ENCODE results near the gene SMAD9.

The SMAD9 gene

DNA sequence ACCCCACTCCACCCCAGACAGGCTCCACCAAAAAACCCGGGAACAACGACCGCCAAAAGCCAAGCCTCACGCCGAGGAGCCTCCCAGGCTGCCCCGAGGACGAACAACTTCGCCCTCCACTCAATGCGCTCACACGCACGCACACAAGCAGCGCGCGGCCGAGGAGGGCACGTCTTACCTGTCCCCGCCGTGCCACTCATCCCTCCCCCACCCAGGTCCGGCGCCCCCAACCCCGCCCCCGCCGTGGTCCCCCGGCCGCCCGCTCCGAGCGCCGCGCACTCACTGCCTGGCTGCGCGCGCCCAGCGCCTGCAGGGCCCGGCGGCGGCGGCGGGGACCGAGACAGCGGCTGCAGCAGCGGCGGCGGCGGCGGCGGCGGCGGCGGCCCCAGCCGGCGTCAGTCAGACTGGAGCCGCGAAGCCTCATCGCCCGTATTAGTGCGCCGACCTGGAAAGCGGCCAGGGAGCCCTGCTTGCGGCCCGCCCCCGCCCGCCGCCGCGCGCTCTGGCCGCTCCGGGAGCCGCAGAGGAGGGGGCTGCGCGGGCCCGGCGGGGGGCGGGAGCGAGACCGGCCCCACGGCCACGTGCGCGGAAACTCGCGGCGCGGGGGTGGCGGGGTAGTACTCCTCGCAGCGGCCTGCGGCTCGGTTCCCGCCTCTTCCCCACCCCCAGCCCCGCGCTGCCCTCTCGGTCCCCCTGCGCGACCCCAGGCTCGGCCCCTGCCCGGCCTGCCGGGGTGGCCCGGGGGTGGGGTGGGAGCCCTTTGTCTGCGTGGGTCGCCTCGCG, at the start of gene SMAD9:
Gene SMAD9, minus strand, starts transcription at position 406 of the 783 bp plus-strand sequence. CDS start 40,549 bp downstream, outside the sequence.
- peak; percentile 48 for DNase-seq
- Histone ChIP-seq H3K36me3 (replicated peaks) (no peaks in the 10 kb centered on the region), H3K27me3 (replicated peaks) (no peaks in the 10 kb centered on the region), H3K4me3 (ENCODE audit: low read depth, low read length) (peak within 1 kb of the TSS; percentile 69), H3K27ac (no peak within 1 kb of the TSS)
- in situ Hi-C loops (cut with HindIII; ENCODE audit: low pct_ligation_motif_present, low sequenced_read_pairs), result no loop called here
- TF ChIP-seq CTCF (IDR thresholded peaks at IDR 0.05; ENCODE audit: low read depth, low read length, missing control alignments), result no peak

DNA sequence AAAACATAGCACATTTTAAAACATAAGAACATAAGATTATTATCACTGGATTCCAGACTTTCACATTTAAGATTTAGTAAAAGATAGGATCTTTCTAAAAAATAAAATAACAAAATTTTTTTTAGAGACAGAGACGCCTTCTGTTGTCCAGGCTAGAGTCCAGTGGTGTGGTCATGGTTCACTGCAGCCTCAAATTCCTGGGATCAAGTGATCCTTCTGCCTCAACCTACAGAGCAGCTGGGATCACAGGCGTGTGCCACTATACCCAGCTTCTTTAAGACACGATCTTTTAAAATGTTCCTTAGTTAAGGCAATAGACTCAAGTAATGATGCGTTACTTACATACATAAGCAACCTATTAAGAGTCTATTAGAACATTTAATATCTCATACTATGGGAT, 46.4 kb upstream of the SMAD9 start:
- in situ Hi-C loops (cut with HindIII; ENCODE audit: low pct_ligation_motif_present, low sequenced_read_pairs), result no loop called here
- Histone ChIP-seq H3K36me3 (replicated peaks) (peaks cover 27% of the 10 kb centered on the region), H3K27ac (peak overlapping the region; percentile 56), H3K4me3 (ENCODE audit: low read depth, low read length) (no peak overlapping the region), H3K27me3 (replicated peaks) (no peaks in the 10 kb centered on the region)
- no peak for TF ChIP-seq CTCF (IDR thresholded peaks at IDR 0.05; ENCODE audit: low read depth, low read length, missing control alignments)
- DNase-seq, result no peak

- no peak for TF ChIP-seq CTCF (IDR thresholded peaks at IDR 0.05; ENCODE audit: low read depth, low read length, missing control alignments)
- DNase-seq, result peak; percentile 90
- Histone ChIP-seq H3K27ac (peak overlapping the region; percentile 56), H3K4me3 (ENCODE audit: low read depth, low read length) (no peak overlapping the region), H3K27me3 (replicated peaks) (no peaks in the 10 kb centered on the region), H3K36me3 (replicated peaks) (peaks cover 30% of the 10 kb centered on the region)
- in situ Hi-C loops (cut with HindIII; ENCODE audit: low pct_ligation_motif_present, low sequenced_read_pairs), result no loop called here
Observed at GRCh38 chr13:36965767-36966166, 45.7 kb upstream of the SMAD9 start.

DNA sequence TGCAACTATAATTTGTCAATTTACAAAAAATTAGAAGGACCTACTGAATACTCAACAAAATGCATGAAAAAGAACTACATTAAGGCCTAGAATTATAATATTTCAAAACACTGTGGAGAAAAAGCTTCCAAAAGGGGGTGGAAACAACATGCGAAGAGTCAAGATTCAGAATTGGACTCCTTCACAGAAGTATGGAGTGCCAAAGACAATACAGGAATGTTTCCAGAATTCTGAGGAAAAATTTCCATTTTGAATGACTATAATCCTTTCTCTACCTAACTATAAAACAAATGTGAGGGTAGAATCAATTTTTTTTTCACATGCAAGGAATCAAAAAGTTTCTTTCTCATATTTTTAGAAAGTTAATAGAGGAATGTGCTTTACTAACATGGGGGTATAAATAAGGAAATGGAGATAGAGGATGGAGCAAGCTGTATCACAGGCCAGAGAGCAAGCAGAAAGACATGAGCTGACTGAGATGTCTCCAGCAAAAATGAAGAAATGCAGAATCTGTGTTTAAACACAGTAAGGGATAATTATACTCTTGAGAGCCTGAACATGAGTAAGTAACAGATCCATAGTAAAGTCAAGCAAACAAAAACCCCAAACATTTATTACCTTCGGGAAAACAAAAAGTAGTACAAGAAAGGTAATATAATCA, 39.5 kb upstream of the SMAD9 start:
- no peak for TF ChIP-seq CTCF (IDR thresholded peaks at IDR 0.05; ENCODE audit: low read depth, low read length, missing control alignments)
- no peak for DNase-seq
- Histone ChIP-seq H3K4me3 (ENCODE audit: low read depth, low read length) (no peak overlapping the region), H3K27ac (no peak overlapping the region), H3K27me3 (replicated peaks) (no peaks in the 10 kb centered on the region), H3K36me3 (replicated peaks) (peaks cover 19% of the 10 kb centered on the region)
- in situ Hi-C loops (cut with HindIII; ENCODE audit: low pct_ligation_motif_present, low sequenced_read_pairs), result no loop called here

- DNase-seq, result no peak
- Histone ChIP-seq H3K27me3 (replicated peaks) (no peaks in the 10 kb centered on the region), H3K36me3 (replicated peaks) (peaks cover 10% of the 10 kb centered on the region), H3K27ac (no peak overlapping the region), H3K4me3 (ENCODE audit: low read depth, low read length) (no peak overlapping the region)
- TF ChIP-seq CTCF (IDR thresholded peaks at IDR 0.05; ENCODE audit: low read depth, low read length, missing control alignments), result no peak
- in situ Hi-C loops (cut with HindIII; ENCODE audit: low pct_ligation_motif_present, low sequenced_read_pairs), result no loop called here
Observed at GRCh38 chr13:36954542-36954941, 34.5 kb upstream of the SMAD9 start.

Measured in brain microvascular endothelial cell (primary cell).